NCI-H1092 treated with DMSO at 0.1 percent for 48 hours (cell line): ENCODE measurements around the gene NR2C2.

Experiments
- DNase-seq: peaks from one replicate; lab custom pipeline; 2025; lab: John Stamatoyannopoulos, UW

The NR2C2 gene

GRCh38 chr3:15063656-15064286 lies 116.4 kb downstream of the NR2C2 start:
- no peak for DNase-seq

- DNase-seq: no peak
Measured at GRCh38 chr3:15064299-15064834, 117.0 kb downstream of the NR2C2 start.

GRCh38 chr3:15064835-15065549 lies 117.6 kb downstream of the NR2C2 start, which contains the start of gene MRPS25:
Gene MRPS25, minus strand, starts transcription at chr3:15065315. Its CDS starts 121 bp downstream, at chr3:15065194.
- peak; percentile 82 for DNase-seq

GRCh38 chr3:15065550-15066007 lies 118.2 kb downstream of the NR2C2 start:
- no peak for DNase-seq

GRCh38 chr3:15066467-15066866 lies 119.1 kb downstream of the NR2C2 start:
- DNase-seq: no peak

GRCh38 chr3:15069441-15069840 lies 122.1 kb downstream of the NR2C2 start:
- DNase-seq: no peak

GRCh38 chr3:15071699-15072098 lies 124.3 kb downstream of the NR2C2 start:
- no peak for DNase-seq

- no peak for DNase-seq
Measured at GRCh38 chr3:15074500-15074899, 127.1 kb downstream of the NR2C2 start.

GRCh38 chr3:15079091-15079490 lies 131.7 kb downstream of the NR2C2 start:
- no peak for DNase-seq

GRCh38 chr3:15081960-15082664 lies 134.7 kb downstream of the NR2C2 start:
- DNase-seq: no peak

GRCh38 chr3:15083252-15083651 lies 135.9 kb downstream of the NR2C2 start:
- no peak for DNase-seq

GRCh38 chr3:15086263-15086662 lies 138.9 kb downstream of the NR2C2 start:
- DNase-seq: no peak

GRCh38 chr3:15086699-15087098 lies 139.3 kb downstream of the NR2C2 start:
- DNase-seq: no peak

GRCh38 chr3:15089201-15089600 lies 141.8 kb downstream of the NR2C2 start:
- DNase-seq: no peak

GRCh38 chr3:15091575-15091974 lies 144.2 kb downstream of the NR2C2 start:
- DNase-seq: no peak

GRCh38 chr3:15092686-15093085 lies 145.3 kb downstream of the NR2C2 start:
- no peak for DNase-seq

- DNase-seq: no peak
Measured at GRCh38 chr3:15094187-15094875, 146.9 kb downstream of the NR2C2 start.

- no peak for DNase-seq
Measured at GRCh38 chr3:15096046-15096445, 148.7 kb downstream of the NR2C2 start.

- DNase-seq: no peak
Measured at GRCh38 chr3:15097891-15098290, 150.5 kb downstream of the NR2C2 start.
